GM18868 (cell line): Measurements from ENCODE around the gene ANGPTL2.
A peak's percentile ranks its signal among the peaks of the same experiment; 100 is the strongest.

ENCODE experiments used
- ATAC-seq: cut with Tn5 transposase; IDR thresholded peaks from one replicate; pipeline ENCODE4 v1.9.1; 2021; ENCODE audit warnings: mild to moderate bottlenecking, moderate library complexity; ENCODE audit not compliant: unreplicated experiment

ANGPTL2 gene

DNA sequence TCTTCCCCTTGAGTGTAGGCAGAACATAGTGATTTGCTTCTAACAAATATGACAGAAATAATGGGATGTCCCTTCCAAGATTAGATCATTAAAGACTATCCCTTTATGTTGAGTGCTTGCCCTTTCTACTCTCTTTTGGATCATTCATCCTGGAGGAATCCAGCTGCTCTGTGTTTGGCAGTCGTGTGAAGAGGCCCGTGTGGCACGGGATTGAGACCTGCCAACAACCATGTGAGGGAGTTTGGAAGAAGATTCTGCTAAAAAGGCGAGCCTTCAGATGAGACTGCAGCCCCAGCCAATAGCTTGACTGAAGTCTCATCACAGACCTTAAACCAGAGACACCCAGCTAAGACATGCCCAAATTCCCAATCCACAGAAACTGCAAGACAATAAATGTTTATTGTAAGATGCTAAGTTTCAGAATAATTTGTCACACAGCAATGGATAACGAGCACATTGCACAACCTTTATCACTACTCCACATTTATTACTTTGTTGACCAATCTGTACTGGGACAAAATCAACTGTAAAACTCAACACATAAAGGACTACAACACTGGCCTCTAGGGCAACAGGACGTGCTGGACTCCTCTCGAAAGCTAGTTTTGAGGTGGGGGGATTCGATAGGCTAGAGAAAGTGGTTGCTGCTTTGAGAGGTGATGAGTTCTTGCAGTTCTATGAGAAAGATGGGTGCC is 42.8 kb downstream of the ANGPTL2 start:
- no peak for ATAC-seq

DNA sequence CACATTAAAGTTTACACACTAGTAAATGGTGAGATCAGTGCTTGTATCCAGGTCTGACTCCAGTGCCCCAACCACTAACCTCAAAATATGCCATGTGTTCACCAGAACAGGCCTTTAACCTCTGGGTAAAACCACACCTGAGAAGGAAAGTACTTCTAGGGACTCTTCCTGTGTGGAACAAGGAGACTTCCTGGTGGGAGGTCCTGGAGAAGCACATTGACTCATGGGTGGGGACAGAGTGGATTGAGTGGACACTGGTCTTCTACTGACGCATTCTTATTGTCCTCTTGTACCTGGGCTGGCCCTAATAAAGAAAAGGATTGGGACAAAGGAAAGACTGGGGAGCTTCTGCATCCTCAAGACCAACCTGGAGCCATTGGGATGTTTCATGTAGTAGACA is 43.4 kb downstream of the ANGPTL2 start:
- ATAC-seq = no peak

DNA sequence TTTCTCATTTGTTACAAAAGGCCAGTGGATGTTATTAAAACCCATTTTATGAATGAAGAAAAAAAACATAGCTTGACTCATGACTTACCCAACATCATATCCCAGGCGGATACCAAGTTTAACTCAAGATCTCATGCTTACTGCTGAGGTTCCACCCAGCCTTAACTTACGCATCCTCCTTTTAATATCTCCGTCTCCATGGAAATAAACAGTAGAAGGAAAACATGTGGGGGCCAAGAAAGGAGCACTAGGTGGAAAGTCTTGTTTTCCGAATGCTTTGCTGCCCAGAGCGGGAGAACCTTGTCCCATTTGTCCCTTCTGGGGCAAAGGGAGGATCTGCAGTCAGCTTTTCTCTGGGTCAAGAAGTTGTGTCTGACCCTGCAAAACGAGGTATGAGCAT is 44.1 kb downstream of the ANGPTL2 start:
- no peak for ATAC-seq

DNA sequence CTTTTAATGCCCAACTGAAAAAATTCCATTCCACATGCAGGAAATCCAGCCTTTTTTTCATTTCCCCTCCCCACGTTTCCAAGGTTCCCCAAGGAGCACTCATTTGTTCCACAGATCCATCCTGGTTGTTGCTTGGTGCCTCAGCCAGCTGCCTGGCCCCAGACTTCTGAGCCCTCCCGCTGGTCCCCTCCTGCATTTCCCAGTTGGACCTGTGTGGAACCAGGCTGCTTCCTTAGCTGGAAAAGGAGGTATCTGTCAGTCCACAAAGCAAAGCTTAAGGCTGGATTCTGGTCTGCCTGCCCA is 44.8 kb downstream of the ANGPTL2 start:
- no peak for ATAC-seq

DNA sequence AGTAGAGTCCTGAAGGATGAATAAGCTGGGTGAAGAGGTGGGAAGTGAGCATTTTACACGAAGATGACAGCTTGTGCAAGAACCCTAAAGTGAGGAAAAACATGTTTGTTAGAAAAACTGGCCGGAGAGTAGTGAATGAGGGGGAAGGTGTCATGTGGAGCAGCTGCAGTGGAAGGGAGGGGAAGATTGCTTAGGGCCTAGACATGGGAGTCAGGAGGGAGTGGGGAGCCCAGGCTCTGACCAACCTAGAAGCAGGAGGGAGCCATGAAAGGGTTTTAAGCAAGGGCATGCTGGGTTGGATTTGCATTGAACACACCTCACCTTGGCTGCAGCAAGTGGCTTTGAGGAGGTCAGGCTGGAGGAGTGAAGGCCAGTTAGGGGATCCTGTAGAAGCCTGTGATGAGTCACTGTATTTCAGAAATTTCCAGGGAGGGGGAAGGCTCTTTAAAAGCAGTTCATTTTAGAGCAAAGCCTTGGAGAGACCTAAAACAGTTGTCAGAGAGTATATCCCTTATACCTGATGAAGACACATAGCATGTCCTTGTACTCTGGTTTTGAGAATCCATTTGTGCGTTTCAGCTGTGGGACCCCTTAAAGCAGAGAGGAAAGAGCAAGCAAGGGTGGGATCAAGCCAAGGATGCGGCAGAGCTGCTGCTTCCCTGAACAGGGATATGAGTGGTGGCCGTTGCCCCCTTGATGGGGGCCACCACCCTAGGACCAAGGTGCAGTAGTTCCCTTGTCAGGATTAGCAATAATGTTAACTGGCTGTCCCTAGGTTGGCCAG is 45.4 kb downstream of the ANGPTL2 start:
- ATAC-seq = no peak

DNA sequence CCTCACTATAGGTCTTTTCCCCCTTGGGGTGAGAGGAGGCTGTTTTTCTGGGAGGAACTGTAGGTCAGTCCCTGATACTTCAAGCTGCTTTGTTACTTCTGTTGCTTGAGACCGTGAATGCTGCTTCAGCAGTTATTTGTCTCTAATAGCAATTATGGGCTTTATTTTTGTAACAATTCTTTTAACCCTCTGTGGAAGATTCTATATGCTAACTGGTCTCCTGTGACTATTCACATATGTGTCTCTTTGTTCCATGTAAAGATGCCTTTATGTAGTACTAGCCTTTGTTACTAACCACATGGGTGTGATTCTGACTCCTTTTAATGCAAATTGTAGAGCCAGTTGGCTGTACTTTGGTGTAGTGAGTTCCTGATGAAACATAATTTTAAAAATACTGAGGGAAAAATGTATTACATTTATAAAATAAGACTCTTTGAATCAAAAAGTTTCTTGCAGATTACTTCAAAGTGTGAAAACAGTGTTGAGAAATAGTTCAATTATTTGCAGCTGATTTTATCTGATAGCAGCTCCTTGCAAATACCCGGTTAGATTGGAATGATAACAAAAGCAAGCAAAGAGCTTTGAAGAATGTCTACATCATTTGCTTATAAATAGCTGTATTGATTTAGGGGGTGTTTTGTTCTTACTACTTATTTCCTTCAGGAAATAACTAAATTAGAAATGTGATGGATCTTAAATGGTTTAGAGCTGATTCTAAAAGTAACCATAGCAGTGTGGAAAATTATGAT is 46.6 kb downstream of the ANGPTL2 start:
- no peak for ATAC-seq

DNA sequence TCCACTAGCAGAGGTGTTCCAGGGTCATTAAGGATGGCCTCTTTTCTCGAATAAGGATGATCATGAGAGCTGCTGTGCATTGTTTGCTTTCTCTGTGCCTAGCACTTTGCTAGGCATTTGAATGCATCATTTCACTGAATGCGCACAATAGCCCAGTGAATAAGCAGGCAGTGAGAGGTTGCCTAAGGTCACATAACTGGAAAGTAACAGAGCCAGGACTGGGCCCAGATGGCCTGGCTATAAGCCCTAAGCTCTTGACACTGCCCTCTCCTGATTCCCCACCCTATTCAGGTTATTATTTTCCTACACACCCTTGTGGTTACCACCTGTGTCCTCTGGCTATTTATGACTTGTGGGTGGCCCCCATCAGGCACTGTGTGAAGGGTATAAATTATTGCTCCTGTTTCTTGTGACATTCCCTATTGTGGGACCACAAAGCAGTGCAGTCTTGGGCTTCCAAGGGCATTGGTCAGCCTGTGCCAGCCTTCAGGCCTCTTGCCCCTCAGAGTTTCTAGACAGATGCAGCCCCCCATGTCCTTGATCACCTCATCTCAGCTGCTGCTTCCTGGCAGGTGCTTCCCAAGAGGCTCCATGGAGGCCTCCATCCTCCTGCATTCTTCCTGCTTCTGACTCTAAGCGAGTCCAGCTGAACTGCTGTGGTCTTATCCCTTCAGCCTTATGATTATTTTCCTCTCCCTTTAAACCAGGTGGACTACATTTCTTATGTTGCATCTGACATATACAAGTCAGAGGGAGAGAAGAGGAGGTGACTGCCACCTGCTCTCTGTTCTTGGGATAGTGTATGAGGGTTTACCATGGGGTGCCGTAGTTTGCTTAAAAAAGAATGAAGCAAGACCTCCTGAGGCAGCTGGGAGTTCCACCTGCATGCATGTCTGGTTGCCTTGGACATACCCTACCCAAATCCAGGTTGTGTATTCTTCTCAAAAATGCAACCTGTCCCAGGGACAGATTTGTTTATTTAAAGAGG is 47.6 kb downstream of the ANGPTL2 start:
- ATAC-seq = no peak

DNA sequence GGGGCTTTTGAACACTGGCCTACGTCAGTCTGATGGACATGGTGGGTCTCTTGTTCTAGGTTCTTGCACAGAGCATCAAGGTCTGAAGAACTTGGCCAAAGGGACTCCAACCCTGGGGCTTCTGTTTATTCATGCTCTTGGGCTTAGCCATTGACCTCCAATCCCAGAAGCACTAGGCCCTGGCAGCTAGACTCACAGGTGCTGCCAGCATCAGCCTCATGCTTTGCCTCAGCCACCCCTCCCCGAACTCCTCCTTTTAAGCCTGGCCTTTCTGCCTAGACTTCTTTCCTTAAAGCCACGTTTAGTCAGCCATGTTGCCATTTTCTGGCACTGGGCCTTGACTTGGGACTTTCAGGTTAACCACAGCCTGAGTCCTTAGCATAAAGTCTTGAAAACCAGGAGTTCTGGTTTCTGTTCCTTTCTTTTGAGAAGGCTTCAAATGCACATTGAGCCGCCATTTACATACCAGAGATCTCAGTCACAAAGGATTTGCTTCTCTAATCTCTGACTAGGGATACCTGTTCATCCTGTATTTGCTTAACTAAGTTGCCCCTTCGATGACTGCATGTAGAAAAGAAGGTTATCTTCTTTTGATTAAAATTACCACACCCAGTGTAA is 54.7 kb downstream of the ANGPTL2 start:
- ATAC-seq = no peak

DNA sequence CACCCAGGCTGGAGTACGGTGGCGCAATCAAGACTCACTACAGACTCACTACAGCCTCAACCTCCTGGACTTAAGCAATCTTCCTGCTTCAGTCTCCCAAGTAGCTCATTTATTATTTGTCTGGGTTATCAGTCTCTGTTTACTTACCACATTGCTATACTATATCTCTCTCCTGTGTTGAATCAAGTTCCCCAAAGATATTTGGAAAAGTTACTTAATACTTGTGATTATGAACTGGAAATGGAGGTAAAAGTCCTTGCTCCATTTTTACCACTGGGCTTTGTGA is 55.6 kb downstream of the ANGPTL2 start:
- ATAC-seq = no peak

DNA sequence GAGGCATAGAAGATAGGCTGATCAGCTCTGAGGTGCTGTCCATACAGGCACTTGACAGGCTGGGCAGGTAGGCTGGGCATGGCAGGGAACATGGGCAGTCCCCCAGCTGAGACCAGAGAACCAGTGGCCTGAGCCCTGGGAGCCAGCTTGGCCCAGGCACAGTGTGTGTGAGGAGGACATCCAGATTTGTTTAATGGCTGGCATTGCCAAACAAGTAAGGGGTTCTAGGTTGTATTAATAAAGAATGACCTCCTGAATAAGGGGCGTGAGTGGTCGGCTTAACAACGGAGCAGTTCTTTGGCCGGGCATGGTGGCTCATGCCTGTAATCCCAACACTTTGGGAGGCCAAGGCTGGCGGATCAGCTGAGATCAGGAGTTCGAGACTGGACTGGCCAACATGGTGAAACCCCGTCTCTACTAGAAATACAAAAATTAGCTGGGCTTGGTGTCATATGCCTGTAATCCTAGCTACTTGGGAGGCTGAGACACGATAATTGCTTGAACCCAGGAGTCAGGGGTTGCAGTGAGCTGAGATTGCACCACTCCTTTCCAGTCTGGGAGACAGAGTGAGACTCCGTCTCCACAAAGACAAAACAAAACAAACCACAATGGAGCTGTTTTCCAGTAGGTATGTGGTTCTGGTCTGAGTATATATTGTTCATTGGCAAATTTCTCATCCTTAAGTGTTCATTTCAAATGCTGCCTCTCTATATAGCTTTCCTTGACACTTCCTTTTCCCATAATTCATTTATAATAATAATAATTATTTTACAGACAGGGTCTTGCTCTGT is 56.2 kb downstream of the ANGPTL2 start:
- ATAC-seq = no peak

DNA sequence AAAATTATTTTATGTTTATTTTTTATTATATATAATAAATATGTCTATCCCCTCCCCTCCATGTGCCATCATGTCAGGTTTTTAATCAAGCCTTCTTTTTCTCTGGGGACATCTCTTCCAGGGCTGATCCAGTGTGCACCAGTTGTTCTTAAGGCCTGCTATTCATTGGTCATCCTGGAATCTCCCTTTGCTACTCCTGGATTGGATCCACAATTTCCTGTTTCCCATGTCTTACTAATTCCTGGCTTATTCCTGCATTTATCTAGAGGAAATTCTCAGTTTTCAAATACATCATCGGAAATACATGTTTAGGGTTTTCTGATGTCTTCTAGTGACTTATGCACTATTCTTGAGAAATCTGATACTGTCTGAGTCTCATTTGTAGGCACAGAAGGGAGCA is 56.8 kb downstream of the ANGPTL2 start:
- ATAC-seq = no peak

DNA sequence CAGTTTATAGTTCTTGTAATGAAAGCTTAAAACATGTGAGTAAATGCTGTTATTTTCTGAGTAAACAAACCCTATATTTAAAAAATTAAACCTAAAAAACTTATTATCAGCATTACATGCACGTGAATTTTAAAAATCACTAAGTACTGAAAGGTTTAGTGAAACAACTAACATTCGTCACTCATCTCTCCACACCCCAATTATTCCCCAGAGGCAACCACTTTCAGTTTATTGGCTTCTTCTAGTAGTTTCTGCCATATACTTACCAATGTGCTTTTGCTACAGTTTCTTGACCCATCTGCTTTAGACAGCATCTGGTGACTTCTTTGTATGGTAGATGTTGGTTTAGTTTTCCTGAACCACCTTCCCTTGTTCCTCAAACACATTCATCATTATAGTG is 58.1 kb downstream of the ANGPTL2 start:
- ATAC-seq = no peak

DNA sequence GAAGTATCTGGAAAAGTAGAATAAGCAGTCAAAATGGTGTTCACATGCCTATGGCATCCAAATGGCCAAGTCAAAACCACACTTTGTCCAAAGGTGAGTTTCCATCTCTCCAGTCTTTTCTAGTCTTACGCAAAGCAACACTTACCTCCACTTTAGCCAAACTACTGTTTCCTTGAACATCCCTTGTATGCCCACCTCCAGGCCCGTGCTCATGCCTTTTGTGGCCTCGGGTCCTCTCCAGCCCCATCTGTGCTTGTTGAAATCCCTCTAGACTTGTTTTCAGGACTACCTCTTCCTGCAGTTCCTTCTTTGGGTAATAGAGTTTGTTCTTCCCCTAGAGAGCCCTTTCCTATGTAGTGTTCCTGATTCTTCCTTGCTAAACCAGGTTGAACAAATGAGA is 61.0 kb downstream of the ANGPTL2 start:
- ATAC-seq = no peak

DNA sequence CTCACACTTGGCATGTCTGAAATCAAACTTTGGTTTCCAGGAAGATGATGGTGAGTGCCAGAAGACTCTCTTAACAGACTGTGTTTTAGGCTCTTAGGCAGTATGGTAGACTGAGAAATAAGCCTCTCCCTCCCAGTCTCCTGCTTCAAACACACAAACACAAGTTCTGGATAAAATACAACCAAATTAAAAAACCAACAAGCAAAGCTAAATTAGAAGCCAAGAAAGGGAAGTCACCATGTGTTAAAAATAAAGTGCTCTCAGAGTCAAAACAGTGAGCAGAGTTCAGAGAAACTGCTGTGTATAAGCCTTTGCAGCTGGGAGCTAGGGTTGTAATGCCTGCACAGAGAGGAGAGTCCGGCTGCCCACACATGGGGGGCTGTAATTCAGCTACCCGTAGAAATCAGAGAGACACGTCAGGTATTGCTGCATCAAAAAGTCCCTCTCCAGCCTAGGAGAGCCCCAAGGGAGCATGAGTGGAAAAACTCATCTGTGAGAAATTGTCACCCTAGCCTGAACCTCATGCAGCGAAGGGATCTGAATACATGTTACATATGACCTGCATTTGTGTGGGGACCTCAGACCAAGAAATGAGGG is 62.6 kb downstream of the ANGPTL2 start:
- ATAC-seq = peak; percentile 56

DNA sequence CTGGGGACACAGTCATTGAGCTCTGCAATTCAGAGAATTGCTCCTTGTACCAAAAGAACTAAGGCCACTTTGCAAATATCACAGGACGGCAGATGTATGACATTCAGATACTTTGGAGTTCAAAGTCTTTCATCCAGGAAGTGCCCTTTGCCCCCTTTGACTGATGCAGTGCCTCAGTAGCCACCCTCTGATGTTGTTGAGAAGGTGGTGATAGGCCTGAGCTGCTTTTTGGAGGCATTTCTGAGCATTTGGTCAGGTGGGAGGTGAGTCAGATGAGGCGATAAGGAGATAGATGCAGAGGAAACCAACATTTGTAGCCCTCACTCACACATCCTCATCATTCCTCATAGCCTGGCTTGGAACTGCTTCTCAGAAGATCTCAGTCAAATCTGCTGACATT is 63.4 kb downstream of the ANGPTL2 start:
- ATAC-seq = no peak

DNA sequence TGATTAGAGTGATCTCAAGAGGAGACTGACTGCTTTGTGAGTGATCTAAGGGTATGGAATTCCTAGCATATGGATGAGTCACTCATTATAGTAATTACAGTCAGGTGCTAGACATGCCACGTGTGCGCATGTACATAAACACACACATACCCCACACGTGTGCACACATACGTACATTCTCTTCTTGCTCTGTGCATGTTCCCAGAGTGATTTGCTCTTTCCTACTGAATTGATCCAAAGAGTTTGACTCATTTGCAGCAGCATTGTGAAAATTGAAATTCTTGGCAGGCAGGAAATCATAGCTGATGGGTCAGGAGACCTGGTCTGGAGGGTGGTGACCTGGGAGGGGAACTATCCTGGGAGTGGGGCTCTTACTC is 63.8 kb downstream of the ANGPTL2 start:
- no peak for ATAC-seq

DNA sequence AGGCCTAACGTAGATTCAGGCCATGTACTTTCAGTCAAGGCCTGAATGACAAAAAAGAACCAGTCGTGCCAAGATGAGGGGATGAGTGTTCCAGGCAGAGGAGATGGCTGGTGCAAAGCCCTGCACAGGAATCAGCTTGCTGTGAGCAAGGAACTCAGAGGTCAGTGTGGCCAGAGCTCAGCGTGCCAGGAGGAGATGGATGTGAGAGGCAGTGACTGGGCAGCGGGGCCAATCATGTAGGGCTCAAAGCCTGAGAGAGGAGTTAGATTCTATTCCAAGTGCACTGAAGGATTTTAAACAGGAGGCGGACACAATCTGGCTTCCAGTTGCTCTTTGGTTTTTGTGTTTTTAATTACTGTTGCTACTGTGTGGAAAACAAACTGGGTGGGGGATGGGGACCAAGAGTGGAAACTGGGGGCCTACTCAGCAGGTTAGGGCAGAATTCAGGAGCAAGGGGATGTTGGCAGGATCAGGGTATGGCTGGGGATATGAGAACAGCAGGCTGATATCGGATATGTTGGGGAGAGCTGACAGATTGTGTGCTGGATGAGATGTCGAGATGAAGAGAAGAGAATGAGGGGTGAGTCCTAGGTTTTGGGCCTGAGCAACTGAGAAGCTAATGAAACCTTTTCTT is 64.3 kb downstream of the ANGPTL2 start:
- ATAC-seq = no peak

DNA sequence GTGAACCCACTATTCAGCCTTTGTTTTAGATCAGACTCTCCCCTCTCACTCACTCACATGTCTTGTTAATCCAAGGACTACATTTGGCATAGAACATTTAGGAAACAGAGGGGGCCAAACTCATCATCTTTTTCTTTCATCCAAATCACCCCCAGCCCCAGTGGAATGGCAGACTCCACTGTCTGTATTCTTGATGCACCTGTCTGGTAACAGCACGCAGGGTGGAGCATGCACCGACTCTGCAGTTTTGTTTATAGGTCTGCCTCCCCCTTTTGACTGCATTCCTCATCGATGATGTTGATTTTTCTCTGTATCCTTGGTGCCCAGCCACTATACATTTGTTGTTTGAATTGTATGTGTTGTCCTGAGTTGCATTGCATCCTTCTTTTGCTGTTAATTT is 66.0 kb downstream of the ANGPTL2 start:
- ATAC-seq = no peak

DNA sequence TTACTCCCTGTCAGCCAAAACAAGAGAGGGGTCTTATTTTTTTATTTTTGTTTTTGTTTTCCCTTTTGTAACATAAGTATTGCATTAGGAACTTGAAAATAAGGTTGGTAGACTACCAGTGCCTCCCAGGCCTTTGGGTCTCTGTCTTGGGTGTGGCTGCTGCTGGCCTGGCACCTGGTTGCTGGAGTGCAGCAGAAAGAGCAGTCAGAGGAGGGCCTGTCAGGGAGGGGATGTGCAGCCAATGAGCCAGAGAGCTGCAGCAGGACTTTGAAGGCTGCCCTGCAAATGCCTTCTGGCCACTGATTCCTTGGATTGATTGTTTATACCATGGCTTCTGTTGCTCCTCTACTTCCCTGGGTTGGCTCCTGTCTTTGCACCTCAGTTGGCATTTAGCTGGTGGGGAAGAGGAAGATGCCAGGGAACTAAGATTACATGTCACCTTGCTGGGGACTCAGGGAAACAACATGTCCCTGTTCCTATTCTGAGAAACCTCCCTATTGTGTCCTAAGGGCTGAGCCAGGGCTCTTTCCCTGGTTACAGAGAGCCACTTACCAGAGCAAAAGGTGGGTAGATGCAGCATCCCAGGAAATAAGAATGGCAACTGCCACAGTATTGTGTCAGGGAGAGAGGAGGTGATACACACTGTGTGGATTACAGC is 66.6 kb downstream of the ANGPTL2 start:
- no peak for ATAC-seq
